Measurements from ENCODE around the gene ATXN10.

DNA sequence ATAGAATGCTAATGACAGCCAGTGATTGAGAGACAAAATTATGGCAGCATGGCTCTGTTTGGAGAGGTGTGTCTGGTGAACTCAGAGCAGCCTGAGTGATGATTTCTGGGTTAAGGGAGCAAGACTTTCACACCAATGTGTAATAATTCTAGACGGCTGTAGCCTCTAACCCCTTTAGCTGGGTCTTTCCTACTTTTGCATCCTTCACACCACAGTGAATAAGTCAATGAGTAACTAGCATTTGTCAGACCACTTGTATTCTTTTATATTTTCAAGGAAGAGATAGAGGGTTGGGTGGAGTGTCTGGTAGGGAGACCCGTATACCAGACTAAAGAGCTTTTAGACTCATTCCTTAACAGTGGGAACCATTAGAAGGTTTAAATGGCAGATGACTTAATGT, 50.4 kb downstream of the ATXN10 start:
- TF ChIP-seq, protein P1, sequence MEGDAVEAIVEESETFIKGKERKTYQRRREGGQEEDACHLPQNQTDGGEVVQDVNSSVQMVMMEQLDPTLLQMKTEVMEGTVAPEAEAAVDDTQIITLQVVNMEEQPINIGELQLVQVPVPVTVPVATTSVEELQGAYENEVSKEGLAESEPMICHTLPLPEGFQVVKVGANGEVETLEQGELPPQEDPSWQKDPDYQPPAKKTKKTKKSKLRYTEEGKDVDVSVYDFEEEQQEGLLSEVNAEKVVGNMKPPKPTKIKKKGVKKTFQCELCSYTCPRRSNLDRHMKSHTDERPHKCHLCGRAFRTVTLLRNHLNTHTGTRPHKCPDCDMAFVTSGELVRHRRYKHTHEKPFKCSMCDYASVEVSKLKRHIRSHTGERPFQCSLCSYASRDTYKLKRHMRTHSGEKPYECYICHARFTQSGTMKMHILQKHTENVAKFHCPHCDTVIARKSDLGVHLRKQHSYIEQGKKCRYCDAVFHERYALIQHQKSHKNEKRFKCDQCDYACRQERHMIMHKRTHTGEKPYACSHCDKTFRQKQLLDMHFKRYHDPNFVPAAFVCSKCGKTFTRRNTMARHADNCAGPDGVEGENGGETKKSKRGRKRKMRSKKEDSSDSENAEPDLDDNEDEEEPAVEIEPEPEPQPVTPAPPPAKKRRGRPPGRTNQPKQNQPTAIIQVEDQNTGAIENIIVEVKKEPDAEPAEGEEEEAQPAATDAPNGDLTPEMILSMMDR (IDR thresholded peaks at IDR 0.05; ENCODE audit: insufficient read depth, low read length): no peak
- TF ChIP-seq POLR2AphosphoS5 (IDR thresholded peaks at IDR 0.05; ENCODE audit: low read depth): no peak
- TF ChIP-seq, protein P2, sequence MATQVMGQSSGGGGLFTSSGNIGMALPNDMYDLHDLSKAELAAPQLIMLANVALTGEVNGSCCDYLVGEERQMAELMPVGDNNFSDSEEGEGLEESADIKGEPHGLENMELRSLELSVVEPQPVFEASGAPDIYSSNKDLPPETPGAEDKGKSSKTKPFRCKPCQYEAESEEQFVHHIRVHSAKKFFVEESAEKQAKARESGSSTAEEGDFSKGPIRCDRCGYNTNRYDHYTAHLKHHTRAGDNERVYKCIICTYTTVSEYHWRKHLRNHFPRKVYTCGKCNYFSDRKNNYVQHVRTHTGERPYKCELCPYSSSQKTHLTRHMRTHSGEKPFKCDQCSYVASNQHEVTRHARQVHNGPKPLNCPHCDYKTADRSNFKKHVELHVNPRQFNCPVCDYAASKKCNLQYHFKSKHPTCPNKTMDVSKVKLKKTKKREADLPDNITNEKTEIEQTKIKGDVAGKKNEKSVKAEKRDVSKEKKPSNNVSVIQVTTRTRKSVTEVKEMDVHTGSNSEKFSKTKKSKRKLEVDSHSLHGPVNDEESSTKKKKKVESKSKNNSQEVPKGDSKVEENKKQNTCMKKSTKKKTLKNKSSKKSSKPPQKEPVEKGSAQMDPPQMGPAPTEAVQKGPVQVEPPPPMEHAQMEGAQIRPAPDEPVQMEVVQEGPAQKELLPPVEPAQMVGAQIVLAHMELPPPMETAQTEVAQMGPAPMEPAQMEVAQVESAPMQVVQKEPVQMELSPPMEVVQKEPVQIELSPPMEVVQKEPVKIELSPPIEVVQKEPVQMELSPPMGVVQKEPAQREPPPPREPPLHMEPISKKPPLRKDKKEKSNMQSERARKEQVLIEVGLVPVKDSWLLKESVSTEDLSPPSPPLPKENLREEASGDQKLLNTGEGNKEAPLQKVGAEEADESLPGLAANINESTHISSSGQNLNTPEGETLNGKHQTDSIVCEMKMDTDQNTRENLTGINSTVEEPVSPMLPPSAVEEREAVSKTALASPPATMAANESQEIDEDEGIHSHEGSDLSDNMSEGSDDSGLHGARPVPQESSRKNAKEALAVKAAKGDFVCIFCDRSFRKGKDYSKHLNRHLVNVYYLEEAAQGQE (IDR thresholded peaks at IDR 0.05; ENCODE audit: insufficient replicate concordance, low read depth): no peak
- no peak for TF ChIP-seq SPI1 (IDR thresholded peaks at IDR 0.05; ENCODE audit: borderline replicate concordance, low read depth)

Measured in HL-60 (cell line).